Suprapubic skin (tissue), 4 donors: ENCODE data around the gene SON. TPM values are rescaled to one million over a fixed set of nuclear protein-coding genes. Genes with fewer than 3 reads are reported as not detected.

Experiments used
- DNase-seq, 2 donors: peaks; one replicate each; pipeline ENCODE4 v3.0.0-alpha.2; 2019; ENCODE audit warnings: low spot score in 2 of 2
- H3K27ac ChIP-seq: fragments of 200-600 bp; sonication (generic); one replicate; pipeline ENCODE4 v1.5.1; 2019
- H3K27me3 ChIP-seq: fragments of 200-600 bp; sonication (generic); one replicate; pipeline ENCODE4 v1.5.1; 2019
- H3K36me3 ChIP-seq: fragments of 200-600 bp; sonication (generic); one replicate; pipeline ENCODE4 v1.5.1; 2019
- H3K4me1 ChIP-seq: fragments of 200-600 bp; sonication (generic); one replicate; pipeline ENCODE4 v1.5.1; 2019
- H3K4me3 ChIP-seq: fragments of 200-600 bp; sonication (generic); one replicate; pipeline ENCODE4 v1.5.1; 2019; ENCODE audit warnings: mild to moderate bottlenecking
- H3K9me3 ChIP-seq: fragments of 200-600 bp; sonication (generic); one replicate; pipeline ENCODE4 v1.5.1; 2019
- CTCF ChIP-seq, 2 donors: fragments of 200-600 bp in 1 of 2; fragments of 450-650 bp in 1 of 2; sonication (generic) in 1 of 2; IDR thresholded peaks; one replicate each; pipeline ENCODE4 v1.5.1; 2016 to 2019; ENCODE audit warnings: antibody characterized with exemption in 2 of 2, mild to moderate bottlenecking in 1 of 2, moderate library complexity in 1 of 2
- EP300 ChIP-seq: sonication (generic); formaldehyde crosslinking; IDR thresholded peaks from one replicate; pipeline ENCODE4 v1.6.1; 2017; ENCODE audit warnings: antibody characterized with exemption
- POLR2A ChIP-seq, 2 donors: fragments of 450-650 bp; IDR thresholded peaks; one replicate each; pipeline ENCODE4 v1.6.1; 2017; ENCODE audit warnings: antibody characterized with exemption in 2 of 2, mild to moderate bottlenecking in 2 of 2, moderate library complexity in 2 of 2
- POLR2AphosphoS5 ChIP-seq, 3 donors: sonication (generic); formaldehyde crosslinking; IDR thresholded peaks; one replicate each; pipeline ENCODE4 v1.6.1; 2017; ENCODE audit warnings: antibody characterized with exemption in 3 of 3
- WGBS: methylation state at CpG from one replicate; pipeline ENCODE4 v1.1.5; 2018; 5-methylcytosine and 5-hydroxymethylcytosine counted together
- total RNA-seq, 4 donors: library from RNA; depleted of rRNA; stranded (reverse); fragments of >200 nt; gene quantifications; one replicate each; pipeline ENCODE4 v1.1.0, GENCODE V29; 2016

SON gene
- total RNA-seq, 4 donors from 2014 or later: 217 to 417 (median 313) TPM

- Histone ChIP-seq H3K9me3 (no peaks in the 10 kb centered on the region), H3K4me3 (no peak overlapping the region), H3K36me3 (peaks cover 89% of the 10 kb centered on the region), H3K4me1 (peaks cover 11% of the 10 kb centered on the region), H3K27ac (no peak overlapping the region), H3K27me3 (no peaks in the 10 kb centered on the region)
- 95% methylated on average over 32 of the region's 32 CpGs for WGBS
- TF ChIP-seq EP300 (no peak), POLR2A (IDR thresholded peaks at IDR 0.05) (no peak), POLR2AphosphoS5 (IDR thresholded peaks at IDR 0.05) (no peak), CTCF (IDR thresholded peaks at IDR 0.05) (no peak)
- no peak for DNase-seq
These were observed 12.1 kb downstream of the SON start for GRCh38 chr21:33554982-33555344.

GRCh38 chr21:33557447-33557846 is 14.6 kb downstream of the SON start:
- H3K36me3 ChIP-seq: peaks cover 87% of the 10 kb centered on the region
- TF ChIP-seq POLR2AphosphoS5 (IDR thresholded peaks at IDR 0.05) (no peak), EP300 (no peak), POLR2A (IDR thresholded peaks at IDR 0.05) (no peak), CTCF (IDR thresholded peaks at IDR 0.05) (no peak)
- H3K9me3 ChIP-seq: no peaks in the 10 kb centered on the region
- 97% methylated on average over 19 of the region's 19 CpGs for WGBS
- H3K4me3 ChIP-seq: no peak overlapping the region
- H3K4me1 ChIP-seq: peaks cover 11% of the 10 kb centered on the region
- no peaks in the 10 kb centered on the region for H3K27me3 ChIP-seq
- DNase-seq: no peak
- no peak overlapping the region for H3K27ac ChIP-seq

GRCh38 chr21:33558777-33559421 is 16.1 kb downstream of the SON start:
- TF ChIP-seq EP300 (no peak), POLR2AphosphoS5 (IDR thresholded peaks at IDR 0.05) (no peak)

GRCh38 chr21:33559813-33560212 is 17.0 kb downstream of the SON start:
- TF ChIP-seq POLR2A (IDR thresholded peaks at IDR 0.05): no peak
- TF ChIP-seq CTCF (IDR thresholded peaks at IDR 0.05): no peak
- no peak for TF ChIP-seq POLR2AphosphoS5 (IDR thresholded peaks at IDR 0.05)
- no peak for TF ChIP-seq EP300
- Histone ChIP-seq H3K4me1 (peaks cover 11% of the 10 kb centered on the region), H3K27ac (no peak overlapping the region), H3K27me3 (no peaks in the 10 kb centered on the region), H3K4me3 (no peak overlapping the region), H3K36me3 (peaks cover 73% of the 10 kb centered on the region), H3K9me3 (no peaks in the 10 kb centered on the region)
- DNase-seq: no peak
- 96% methylated on average over 10 of the region's 10 CpGs for WGBS

More at GRCh38 chr21:33558777-33559421, 16.1 kb downstream of the SON start:
- no peak for DNase-seq
- no peaks in the 10 kb centered on the region for H3K9me3 ChIP-seq
- H3K27ac ChIP-seq: no peak overlapping the region
- 87% methylated on average over 4 of the region's 4 CpGs for WGBS
- peaks cover 11% of the 10 kb centered on the region for H3K4me1 ChIP-seq
- H3K27me3 ChIP-seq: no peaks in the 10 kb centered on the region
- no peak overlapping the region for H3K4me3 ChIP-seq
- peaks cover 77% of the 10 kb centered on the region for H3K36me3 ChIP-seq

GRCh38 chr21:33560965-33561364 is 18.1 kb downstream of the SON start:
- TF ChIP-seq EP300 (no peak), CTCF (IDR thresholded peaks at IDR 0.05) (no peak), POLR2A (IDR thresholded peaks at IDR 0.05) (no peak), POLR2AphosphoS5 (IDR thresholded peaks at IDR 0.05) (no peak)
- Histone ChIP-seq H3K27me3 (no peaks in the 10 kb centered on the region), H3K36me3 (peaks cover 70% of the 10 kb centered on the region), H3K4me1 (peaks cover 3% of the 10 kb centered on the region), H3K27ac (no peak overlapping the region), H3K4me3 (no peak overlapping the region), H3K9me3 (no peaks in the 10 kb centered on the region)
- no peak for DNase-seq

- H3K27me3 ChIP-seq: no peaks in the 10 kb centered on the region
- H3K9me3 ChIP-seq: no peaks in the 10 kb centered on the region
- H3K4me3 ChIP-seq: no peak overlapping the region
- DNase-seq: no peak
- peaks cover 66% of the 10 kb centered on the region for H3K36me3 ChIP-seq
- TF ChIP-seq CTCF (IDR thresholded peaks at IDR 0.05) (no peak), POLR2A (IDR thresholded peaks at IDR 0.05) (no peak), EP300 (no peak), POLR2AphosphoS5 (IDR thresholded peaks at IDR 0.05) (no peak)
- H3K4me1 ChIP-seq: no peaks in the 10 kb centered on the region
- WGBS: 77% methylated on average over 2 of the region's 2 CpGs
- H3K27ac ChIP-seq: no peak overlapping the region
These were observed 18.5 kb downstream of the SON start for GRCh38 chr21:33561373-33561772.
